AG09319 (cell line): ENCODE data around the gene ZNF318.
"Not testable (repeated sequence)": the region's sequence is repeated elsewhere in the genome, so short reads cannot be mapped to it uniquely, and the experiment has no call there.

Source experiments
- DNase-seq: peaks from one replicate; pipeline ENCODE4 v3.0.0-alpha.2; 2010; ENCODE audit warnings: low read depth; ENCODE audit errors: extremely low read depth
- CTCF ChIP-seq: IDR thresholded peaks from 2 replicates; pipeline ENCODE4 v1.5.1; 2011; ENCODE audit warnings: low read depth, mild to moderate bottlenecking, inconsistent platforms, low read length, moderate library complexity

ZNF318 gene

GRCh38 chr6:43393602-43394001 is 24.2 kb upstream of the ZNF318 start:
- no peak for DNase-seq
- TF ChIP-seq CTCF, result no peak

GRCh38 chr6:43393133-43393532 is 23.7 kb upstream of the ZNF318 start:
- DNase-seq, result not testable (repeated sequence)

- no peak for DNase-seq
- TF ChIP-seq CTCF, result no peak
Measured at GRCh38 chr6:43391440-43392031, 22.1 kb upstream of the ZNF318 start.

GRCh38 chr6:43390753-43391439 is 21.4 kb upstream of the ZNF318 start:
- DNase-seq, result not testable (repeated sequence)

- no peak for TF ChIP-seq CTCF
- DNase-seq, result no peak
Measured at GRCh38 chr6:43389730-43390295, 20.4 kb upstream of the ZNF318 start.

- TF ChIP-seq CTCF, result peak; percentile 23
- DNase-seq, result no peak
Measured at GRCh38 chr6:43386492-43386891, 17.0 kb upstream of the ZNF318 start.

GRCh38 chr6:43383021-43383667 is 13.7 kb upstream of the ZNF318 start:
- TF ChIP-seq CTCF, result no peak
- no peak for DNase-seq

GRCh38 chr6:43380858-43381257 is 11.4 kb upstream of the ZNF318 start:
- DNase-seq, result not testable (repeated sequence)

- no peak for TF ChIP-seq CTCF
Measured at GRCh38 chr6:43378631-43379030, 9.2 kb upstream of the ZNF318 start.

More at GRCh38 chr6:43378631-43379030, 9.2 kb upstream of the ZNF318 start:
- no peak for DNase-seq
